Measurements from ENCODE around the gene NR5A2. TPM values are rescaled to one million over a fixed set of nuclear protein-coding genes. Genes with fewer than 3 reads are reported as not detected.

NR5A2 gene
- total and polyA plus RNA-seq, 7 donors, result 0.49 to 13.8 (median 1.9) TPM

DNA sequence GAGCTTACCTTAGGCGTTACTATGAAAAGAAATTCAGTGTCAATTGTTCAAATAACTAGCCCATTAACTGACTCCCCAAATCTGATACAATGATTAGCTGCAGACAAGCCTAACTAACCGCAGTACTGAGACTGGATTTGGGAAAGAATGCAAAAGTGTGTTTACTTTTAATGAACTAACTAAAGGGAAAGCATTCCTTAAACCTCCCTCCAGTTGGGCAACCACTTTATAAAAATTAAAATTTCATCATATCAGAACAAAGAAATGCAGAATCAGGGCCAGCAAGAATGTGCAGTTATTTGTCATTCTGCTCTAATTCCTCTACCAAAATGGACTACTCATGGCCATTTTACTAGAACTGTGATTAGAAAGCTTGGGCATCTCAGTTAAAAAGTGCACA is 11.7 kb upstream of the NR5A2 start:
- 79 to 85% methylated on average over 2 of the region's 2 CpGs for WGBS, 2 donors
- no peak for DNase-seq
- H3K36me3 ChIP-seq, result no peaks in the 10 kb centered on the region
- no peak overlapping the region for H3K4me3 ChIP-seq
- no peak overlapping the region for H3K27ac ChIP-seq
- H3K9me3 ChIP-seq, result no peaks in the 10 kb centered on the region
- intact Hi-C loops (cut with DNase I), result no loop called here
- H3K4me1 ChIP-seq, result no peaks in the 10 kb centered on the region
- TF ChIP-seq EP300 (IDR thresholded peaks at IDR 0.05), result no peak
- no peak for TF ChIP-seq POLR2A (IDR thresholded peaks at IDR 0.05)
- no peak for TF ChIP-seq POLR2AphosphoS5 (IDR thresholded peaks at IDR 0.05)
- TF ChIP-seq, protein P1, sequence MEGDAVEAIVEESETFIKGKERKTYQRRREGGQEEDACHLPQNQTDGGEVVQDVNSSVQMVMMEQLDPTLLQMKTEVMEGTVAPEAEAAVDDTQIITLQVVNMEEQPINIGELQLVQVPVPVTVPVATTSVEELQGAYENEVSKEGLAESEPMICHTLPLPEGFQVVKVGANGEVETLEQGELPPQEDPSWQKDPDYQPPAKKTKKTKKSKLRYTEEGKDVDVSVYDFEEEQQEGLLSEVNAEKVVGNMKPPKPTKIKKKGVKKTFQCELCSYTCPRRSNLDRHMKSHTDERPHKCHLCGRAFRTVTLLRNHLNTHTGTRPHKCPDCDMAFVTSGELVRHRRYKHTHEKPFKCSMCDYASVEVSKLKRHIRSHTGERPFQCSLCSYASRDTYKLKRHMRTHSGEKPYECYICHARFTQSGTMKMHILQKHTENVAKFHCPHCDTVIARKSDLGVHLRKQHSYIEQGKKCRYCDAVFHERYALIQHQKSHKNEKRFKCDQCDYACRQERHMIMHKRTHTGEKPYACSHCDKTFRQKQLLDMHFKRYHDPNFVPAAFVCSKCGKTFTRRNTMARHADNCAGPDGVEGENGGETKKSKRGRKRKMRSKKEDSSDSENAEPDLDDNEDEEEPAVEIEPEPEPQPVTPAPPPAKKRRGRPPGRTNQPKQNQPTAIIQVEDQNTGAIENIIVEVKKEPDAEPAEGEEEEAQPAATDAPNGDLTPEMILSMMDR (IDR thresholded peaks at IDR 0.05), result no peak
- H3K27me3 ChIP-seq, result peaks cover 0 to 3% (median 0%) of the 10 kb centered on the region in 3 donors

- 11 to 64% methylated on average over 1 of the region's 1 CpG for WGBS, 2 donors
- Histone ChIP-seq H3K4me1 (no peaks in the 10 kb centered on the region), H3K9me3 (no peaks in the 10 kb centered on the region), H3K27me3 (peaks cover 0 to 29% (median 0%) of the 10 kb centered on the region in 3 donors), H3K27ac (no peak overlapping the region), H3K4me3 (no peak overlapping the region), H3K36me3 (no peaks in the 10 kb centered on the region)
- intact Hi-C loops (cut with DNase I), result no loop called here
- no peak for DNase-seq
- TF ChIP-seq POLR2AphosphoS5 (IDR thresholded peaks at IDR 0.05) (no peak), EP300 (IDR thresholded peaks at IDR 0.05) (no peak), POLR2A (IDR thresholded peaks at IDR 0.05) (no peak)
- TF ChIP-seq, protein P1 (IDR thresholded peaks at IDR 0.05), result no peak
Measured at GRCh38 chr1:200021577-200022238, 5.8 kb upstream of the NR5A2 start.

- Histone ChIP-seq H3K27ac (no peak overlapping the region), H3K4me1 (no peaks in the 10 kb centered on the region), H3K27me3 (peaks cover 0 to 35% (median 0%) of the 10 kb centered on the region in 3 donors), H3K36me3 (no peaks in the 10 kb centered on the region), H3K9me3 (no peaks in the 10 kb centered on the region), H3K4me3 (no peak overlapping the region)
- WGBS, 2 donors, result 21 to 66% methylated on average over 4 of the region's 4 CpGs
- DNase-seq, result no peak
- TF ChIP-seq EP300 (IDR thresholded peaks at IDR 0.05), result no peak
- no peak for TF ChIP-seq POLR2A (IDR thresholded peaks at IDR 0.05)
- TF ChIP-seq, protein P1 (IDR thresholded peaks at IDR 0.05), result no peak
- TF ChIP-seq POLR2AphosphoS5 (IDR thresholded peaks at IDR 0.05), result no peak
- intact Hi-C loops (cut with DNase I), result no loop called here
Measured at GRCh38 chr1:200022239-200022804, 5.2 kb upstream of the NR5A2 start.

GRCh38 chr1:200028586-200029034 is 1.1 kb downstream of the NR5A2 start:
- peaks cover 12 to 87% (median 30%) of the 10 kb centered on the region in 3 donors for H3K27me3 ChIP-seq
- intact Hi-C loops (cut with DNase I), result no loop called here
- no peaks in the 10 kb centered on the region for H3K36me3 ChIP-seq
- peaks cover 0 to 16% (median 9%) of the 10 kb centered on the region in 4 donors for H3K4me1 ChIP-seq
- 2 to 20% methylated on average over 2 of the region's 2 CpGs for WGBS, 2 donors
- no peak overlapping the region for H3K27ac ChIP-seq
- no peaks in the 10 kb centered on the region for H3K9me3 ChIP-seq
- TF ChIP-seq POLR2A (IDR thresholded peaks at IDR 0.05), result peak in 1 of 2 donors; percentile 22
- TF ChIP-seq POLR2AphosphoS5 (IDR thresholded peaks at IDR 0.05), result no peak
- TF ChIP-seq EP300 (IDR thresholded peaks at IDR 0.05), result no peak
- DNase-seq, result no peak
- H3K4me3 ChIP-seq, result peak overlapping the region in 3 of 4 donors; percentile 35 to 42 (median 41)

DNA sequence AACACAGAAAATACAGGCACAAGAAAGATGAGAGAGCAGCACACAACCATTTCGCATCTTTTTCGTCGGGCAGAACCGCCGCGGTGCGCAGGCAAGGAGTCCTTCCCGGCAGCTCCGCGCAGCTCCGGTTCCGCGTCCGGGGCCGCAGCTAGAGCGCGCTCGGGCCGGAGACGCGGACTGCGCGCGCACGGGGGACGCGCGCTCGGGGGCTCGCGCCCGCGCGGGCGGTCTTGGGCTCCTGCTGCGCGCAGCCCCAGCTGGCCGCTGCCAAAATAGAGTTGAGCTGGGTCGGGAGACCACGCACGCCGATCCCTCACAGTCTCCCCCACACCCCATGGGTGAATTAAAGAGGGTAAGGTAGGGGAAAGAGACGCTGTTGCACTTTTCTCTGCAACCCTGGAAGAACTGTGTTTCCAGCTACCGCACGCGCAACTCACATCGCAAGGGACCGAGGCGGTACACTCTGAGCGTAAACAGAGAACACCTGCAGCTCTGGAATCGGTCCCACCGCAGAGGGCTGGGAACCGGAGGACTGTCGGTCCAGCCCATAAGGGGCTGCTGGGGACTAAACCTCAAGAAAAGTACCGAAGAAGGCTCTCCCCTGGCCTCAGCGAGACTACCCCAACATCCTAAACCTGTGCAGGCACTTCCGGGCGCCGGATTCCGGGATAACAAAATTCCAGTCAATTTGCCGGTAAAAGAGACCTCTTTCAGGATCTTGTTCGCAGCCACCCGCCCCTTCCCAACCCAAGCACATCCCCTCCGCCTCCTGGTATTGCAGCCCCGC is 1.7 kb downstream of the NR5A2 start:
- Histone ChIP-seq H3K4me1 (peaks cover 0 to 17% (median 9%) of the 10 kb centered on the region in 4 donors), H3K4me3 (peak overlapping the region in 3 of 4 donors; percentile 35 to 42 (median 41)), H3K9me3 (no peaks in the 10 kb centered on the region), H3K27ac (no peak overlapping the region), H3K36me3 (no peaks in the 10 kb centered on the region), H3K27me3 (peaks cover 12 to 90% (median 36%) of the 10 kb centered on the region in 3 donors)
- 1% methylated on average over 65 of the region's 65 CpGs for WGBS, 2 donors
- no peak for DNase-seq
- intact Hi-C loops (cut with DNase I), result no loop called here
- TF ChIP-seq POLR2AphosphoS5 (IDR thresholded peaks at IDR 0.05) (no peak), POLR2A (IDR thresholded peaks at IDR 0.05) (no peak), EP300 (IDR thresholded peaks at IDR 0.05) (no peak)
- TF ChIP-seq, protein P1 (IDR thresholded peaks at IDR 0.05), result no peak
